Psoas muscle (tissue), 8 donors: ENCODE results near the gene RBM14. TPM values are rescaled to one million over a fixed set of nuclear protein-coding genes. Genes with fewer than 3 reads are reported as not detected.
"Not testable (repeated sequence)": the region's sequence is repeated elsewhere in the genome, so short reads cannot be mapped to it uniquely, and the experiment has no call there.

ENCODE experiments used
- ATAC-seq, 4 donors: fragments of 200-7000 bp; cut with Tn5 transposase; one replicate each; pipeline ENCODE4 v1.9.1; 2020; ENCODE audit warnings: moderate library complexity in 3 of 4, mild to moderate bottlenecking in 2 of 4
- DNase-seq, 2 donors: peaks; one replicate each; pipeline ENCODE4 v3.0.0-alpha.2; 2020
- H3K27ac ChIP-seq: fragments of 200-600 bp; one replicate; pipeline ENCODE4 v1.8.0; 2022
- H3K27me3 ChIP-seq, 3 donors: fragments of 200-600 bp in 1 of 3; one replicate each; pipeline versions ENCODE4 v1.6.1 to v1.8.0; 2013 to 2022; ENCODE audit warnings: low read length in 2 of 3, mild to moderate bottlenecking in 2 of 3, moderate library complexity in 1 of 3; ENCODE audit not compliant: insufficient read depth in 3 of 3
- H3K36me3 ChIP-seq, 2 donors: fragments of 200-600 bp in 1 of 2; one replicate each; pipeline versions ENCODE4 v1.6.1 to v1.8.0; 2013 to 2022; ENCODE audit warnings: low read depth in 1 of 2, mild to moderate bottlenecking in 1 of 2, moderate library complexity in 1 of 2; ENCODE audit not compliant: insufficient read depth in 1 of 2
- H3K4me1 ChIP-seq: fragments of 200-600 bp; one replicate; pipeline ENCODE4 v1.8.0; 2022
- H3K4me3 ChIP-seq: fragments of 200-600 bp; one replicate; pipeline ENCODE4 v1.8.0; 2022; ENCODE audit warnings: mild to moderate bottlenecking
- H3K9me3 ChIP-seq: fragments of 200-600 bp; one replicate; pipeline ENCODE4 v1.8.0; 2022
- CTCF ChIP-seq: fragments of 200-600 bp; IDR thresholded peaks from one replicate; pipeline ENCODE4 v1.8.0; 2022; ENCODE audit warnings: antibody characterized with exemption
- WGBS, 3 donors: extraction: QIAGEN DNeasy Blood & Tissue Kit; methylation state at CpG; one replicate each; pipeline versions ENCODE4 v1.1.6 to v1.1.7; 2013; 5-methylcytosine and 5-hydroxymethylcytosine counted together
- intact Hi-C, 2 donors: fragments of 100-400 bp; cut with DNase I; formaldehyde crosslinking; loops; one replicate each; pipeline versions ENCODE4 v1.11.0 to v1.14.2; 2022
- polyA plus RNA-seq, 3 donors: library from polyadenylated mRNA; stranded (reverse); fragments of 200-250 nt; gene quantifications; one replicate each; pipeline ENCODE4 v1.2.3, GENCODE V29; 2013
- total RNA-seq, 4 donors: library from RNA; stranded (reverse); fragmentation: NEBNext Ultra II Directional in 2 of 4; extraction: Animal tissue kit (Norgen Biotek cat#: 25700) in 2 of 4; gene quantifications; one replicate each; pipeline versions ENCODE4 v1.2.1 to v1.2.4, GENCODE V29; 2021 to 2023
- donor health status: healthy with polysubstance abuse.
- donor health status: DM: no; HTN: no; CAD: no; lungs with moderate emphysema.
- donor health status: Bipolar disorder and iron deficiency.
- donor health status: healthy.
- donor health status: DM: yes; HTN: yes; CAD: no.
- donor health status: DM: no; HTN: no; CAD: no.
- donor health status: DM: no; HTN: no; CAD: no.
- donor health status: DM: yes; HTN: yes; CAD: no.

RBM14 gene
- total and polyA plus RNA-seq, 7 donors, result 15.0 to 39.3 (median 22.6) TPM

GRCh38 chr11:66580803-66581202 lies 35.6 kb upstream of the RBM14 start:
- Histone ChIP-seq H3K4me3 (no peak overlapping the region), H3K4me1 (no peaks in the 10 kb centered on the region), H3K9me3 (no peaks in the 10 kb centered on the region), H3K27ac (no peak overlapping the region), H3K27me3 (no peaks in the 10 kb centered on the region), H3K36me3 (no peaks in the 10 kb centered on the region)
- ATAC-seq, result no peak
- intact Hi-C loops, result no loop called here
- TF ChIP-seq CTCF, result no peak
- WGBS, 3 donors, result 60 to 73% (median 71%) methylated on average over 5 of the region's 5 CpGs
- DNase-seq, result no peak

- H3K36me3 ChIP-seq, result no peaks in the 10 kb centered on the region
- no peak overlapping the region for H3K27ac ChIP-seq
- no peaks in the 10 kb centered on the region for H3K27me3 ChIP-seq
- no peak overlapping the region for H3K4me3 ChIP-seq
- ATAC-seq, result no peak
- H3K9me3 ChIP-seq, result no peaks in the 10 kb centered on the region
- no peaks in the 10 kb centered on the region for H3K4me1 ChIP-seq
- WGBS, 3 donors, result 77 to 86% (median 79%) methylated on average over 3 of the region's 3 CpGs
- DNase-seq, result no peak
- TF ChIP-seq CTCF, result no peak
- intact Hi-C loops, result no loop called here
Measured at GRCh38 chr11:66581261-66581660, 35.2 kb upstream of the RBM14 start.

GRCh38 chr11:66582565-66583147 lies 33.8 kb upstream of the RBM14 start:
- intact Hi-C loops, H3K9me3 ChIP-seq: not testable (repeated sequence)
- 74 to 77% (median 77%) methylated on average over 3 of the region's 3 CpGs for WGBS, 3 donors

GRCh38 chr11:66585447-66585846 lies 31.0 kb upstream of the RBM14 start:
- H3K36me3 ChIP-seq, H3K9me3 ChIP-seq, DNase-seq, H3K4me3 ChIP-seq, intact Hi-C loops, H3K27ac ChIP-seq, H3K4me1 ChIP-seq, H3K27me3 ChIP-seq, ATAC-seq: not testable (repeated sequence)
- WGBS, 3 donors, result 85 to 95% (median 89%) methylated on average over 1 of the region's 1 CpG

More at GRCh38 chr11:66582565-66583147, 33.8 kb upstream of the RBM14 start:
- H3K4me3 ChIP-seq, H3K27me3 ChIP-seq, H3K27ac ChIP-seq, H3K4me1 ChIP-seq, ATAC-seq, H3K36me3 ChIP-seq, DNase-seq: not testable (repeated sequence)

GRCh38 chr11:66586136-66586535 lies 30.3 kb upstream of the RBM14 start:
- H3K9me3 ChIP-seq, result no peaks in the 10 kb centered on the region
- no peak for TF ChIP-seq CTCF
- intact Hi-C loops, result no loop called here
- no peaks in the 10 kb centered on the region for H3K27me3 ChIP-seq
- H3K36me3 ChIP-seq, result no peaks in the 10 kb centered on the region
- no peak overlapping the region for H3K4me3 ChIP-seq
- WGBS, 3 donors, result 51 to 67% (median 65%) methylated on average over 2 of the region's 2 CpGs
- DNase-seq (no peak), ATAC-seq (no peak)
- H3K27ac ChIP-seq, result no peak overlapping the region
- H3K4me1 ChIP-seq, result no peaks in the 10 kb centered on the region

GRCh38 chr11:66589315-66589714 lies 27.1 kb upstream of the RBM14 start:
- DNase-seq, H3K4me3 ChIP-seq, H3K27me3 ChIP-seq, H3K36me3 ChIP-seq, intact Hi-C loops, H3K27ac ChIP-seq, H3K9me3 ChIP-seq, ATAC-seq: not testable (repeated sequence)
- H3K4me1 ChIP-seq, result peaks cover 11% of the 10 kb centered on the region
- WGBS, 3 donors, result 61 to 74% (median 62%) methylated on average over 2 of the region's 2 CpGs
